ENCODE data around the gene PTPRJ. TPM values are rescaled to one million over a fixed set of nuclear protein-coding genes. Genes with fewer than 3 reads are reported as not detected.

PTPRJ gene
- total RNA-seq, 1 experiment from 2014 or later: 10.5 TPM

DNA sequence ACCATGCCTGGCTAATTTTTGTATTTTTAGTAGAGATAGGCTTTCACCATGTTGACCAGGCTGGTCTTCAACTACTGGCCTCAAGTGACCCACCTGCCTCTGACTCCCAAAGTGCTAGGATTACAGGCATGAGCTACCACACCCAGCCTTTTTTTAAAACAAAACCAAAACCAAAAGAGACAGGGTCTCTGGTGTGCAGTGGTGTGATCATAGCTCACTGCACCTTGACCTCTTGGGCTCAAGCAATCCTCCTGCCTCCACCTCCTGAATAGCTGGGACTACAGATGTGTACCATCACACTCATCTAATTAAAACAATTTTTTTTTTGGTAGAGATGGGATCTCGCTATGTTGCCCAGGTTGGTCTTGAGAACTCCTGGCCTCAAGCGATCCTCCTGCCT is 77.7 kb downstream of the PTPRJ start:
- Histone ChIP-seq H3K9me2 (replicated peaks; ENCODE audit: low read length) (no peaks in the 10 kb centered on the region), H3K9me3 (ENCODE audit: low read length) (no peaks in the 10 kb centered on the region), H3K79me2 (ENCODE audit: low read length) (peaks cover 68% of the 10 kb centered on the region), H3K27ac (ENCODE audit: low read length) (no peak overlapping the region), H3K9ac (ENCODE audit: low read length) (no peak overlapping the region), H3F3A (ENCODE audit: low read length, unreplicated experiment) (no peaks in the 10 kb centered on the region), H3K4me1 (ENCODE audit: insufficient read depth, low read length) (peaks cover 54% of the 10 kb centered on the region), H3K36me3 (ENCODE audit: low read depth, low read length) (no peaks in the 10 kb centered on the region), H3K4me2 (ENCODE audit: low read length) (no peak overlapping the region), H3K27me3 (ENCODE audit: low read length) (no peaks in the 10 kb centered on the region), H4K20me1 (ENCODE audit: low read length) (no peaks in the 10 kb centered on the region), H3K4me3 (ENCODE audit: low read length) (no peak overlapping the region), H2AFZ (ENCODE audit: low read length) (no peak overlapping the region)
- ATAC-seq (no peak), DNase-seq (no peak)
- intact Hi-C loops (cut with micrococcal nuclease): loop anchor here (5.0 kb wide), 1 partner anchor 111 kb away; no protein-coding TSS in a partner anchor
- CTCF ChIA-PET: no interaction called here
- no TSS peak for BruUV-seq (replicated peaks)
- TF ChIP-seq EZH2phosphoT487 (IDR thresholded peaks at IDR 0.05; ENCODE audit: borderline replicate concordance, low read length) (no peak), EZH2 (IDR thresholded peaks at IDR 0.05; ENCODE audit: low read length, unreplicated experiment) (no peak)
- TF ChIP-seq, protein P1, sequence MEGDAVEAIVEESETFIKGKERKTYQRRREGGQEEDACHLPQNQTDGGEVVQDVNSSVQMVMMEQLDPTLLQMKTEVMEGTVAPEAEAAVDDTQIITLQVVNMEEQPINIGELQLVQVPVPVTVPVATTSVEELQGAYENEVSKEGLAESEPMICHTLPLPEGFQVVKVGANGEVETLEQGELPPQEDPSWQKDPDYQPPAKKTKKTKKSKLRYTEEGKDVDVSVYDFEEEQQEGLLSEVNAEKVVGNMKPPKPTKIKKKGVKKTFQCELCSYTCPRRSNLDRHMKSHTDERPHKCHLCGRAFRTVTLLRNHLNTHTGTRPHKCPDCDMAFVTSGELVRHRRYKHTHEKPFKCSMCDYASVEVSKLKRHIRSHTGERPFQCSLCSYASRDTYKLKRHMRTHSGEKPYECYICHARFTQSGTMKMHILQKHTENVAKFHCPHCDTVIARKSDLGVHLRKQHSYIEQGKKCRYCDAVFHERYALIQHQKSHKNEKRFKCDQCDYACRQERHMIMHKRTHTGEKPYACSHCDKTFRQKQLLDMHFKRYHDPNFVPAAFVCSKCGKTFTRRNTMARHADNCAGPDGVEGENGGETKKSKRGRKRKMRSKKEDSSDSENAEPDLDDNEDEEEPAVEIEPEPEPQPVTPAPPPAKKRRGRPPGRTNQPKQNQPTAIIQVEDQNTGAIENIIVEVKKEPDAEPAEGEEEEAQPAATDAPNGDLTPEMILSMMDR (conservative IDR thresholded peaks at IDR 0.05; ENCODE audit: low read depth, low read length): no peak
- POLR2A ChIA-PET (ENCODE audit: unreplicated experiment): no interaction called here

DNA sequence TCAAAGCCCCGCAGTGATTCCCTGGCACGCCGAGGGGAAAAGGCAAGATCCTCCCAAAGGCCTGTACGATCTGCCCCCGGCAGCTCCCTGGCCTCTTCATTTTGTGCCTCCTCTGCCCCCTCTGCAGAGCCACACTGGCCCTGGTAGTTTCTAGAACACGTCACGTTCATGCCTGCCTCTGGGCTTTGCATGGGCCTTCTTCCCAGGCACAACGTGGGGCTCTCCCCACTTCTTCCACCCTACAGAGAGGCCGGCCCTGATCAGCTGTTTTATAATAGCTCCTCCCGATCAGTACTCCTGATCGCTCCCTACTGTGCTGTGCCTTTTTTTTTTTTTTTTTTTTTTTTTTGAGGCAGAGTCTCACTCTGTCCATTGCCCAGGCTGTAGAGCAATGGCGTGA is 78.4 kb downstream of the PTPRJ start:
- H3K27me3 ChIP-seq (ENCODE audit: low read length): no peaks in the 10 kb centered on the region
- no peaks in the 10 kb centered on the region for H3K9me2 ChIP-seq (replicated peaks; ENCODE audit: low read length)
- H3K9me3 ChIP-seq (ENCODE audit: low read length): no peaks in the 10 kb centered on the region
- no peak for DNase-seq
- CTCF ChIA-PET: no interaction called here
- no peaks in the 10 kb centered on the region for H4K20me1 ChIP-seq (ENCODE audit: low read length)
- H3F3A ChIP-seq (ENCODE audit: low read length, unreplicated experiment): no peaks in the 10 kb centered on the region
- no peak overlapping the region for H2AFZ ChIP-seq (ENCODE audit: low read length)
- peaks cover 61% of the 10 kb centered on the region for H3K4me1 ChIP-seq (ENCODE audit: insufficient read depth, low read length)
- POLR2A ChIA-PET (ENCODE audit: unreplicated experiment): no interaction called here
- H3K4me2 ChIP-seq (ENCODE audit: low read length): no peak overlapping the region
- H3K36me3 ChIP-seq (ENCODE audit: low read depth, low read length): no peaks in the 10 kb centered on the region
- peaks cover 69% of the 10 kb centered on the region for H3K79me2 ChIP-seq (ENCODE audit: low read length)
- H3K27ac ChIP-seq (ENCODE audit: low read length): no peak overlapping the region
- no peak for ATAC-seq
- TF ChIP-seq EZH2 (IDR thresholded peaks at IDR 0.05; ENCODE audit: low read length, unreplicated experiment): no peak
- TF ChIP-seq, protein P1 (conservative IDR thresholded peaks at IDR 0.05; ENCODE audit: low read depth, low read length): no peak
- TF ChIP-seq EZH2phosphoT487 (IDR thresholded peaks at IDR 0.05; ENCODE audit: borderline replicate concordance, low read length): no peak
- no TSS peak for BruUV-seq (replicated peaks)
- no peak overlapping the region for H3K4me3 ChIP-seq (ENCODE audit: low read length)
- H3K9ac ChIP-seq (ENCODE audit: low read length): no peak overlapping the region
- intact Hi-C loops (cut with micrococcal nuclease): loop anchor here (5.0 kb wide), 1 partner anchor 111 kb away; no protein-coding TSS in a partner anchor

DNA sequence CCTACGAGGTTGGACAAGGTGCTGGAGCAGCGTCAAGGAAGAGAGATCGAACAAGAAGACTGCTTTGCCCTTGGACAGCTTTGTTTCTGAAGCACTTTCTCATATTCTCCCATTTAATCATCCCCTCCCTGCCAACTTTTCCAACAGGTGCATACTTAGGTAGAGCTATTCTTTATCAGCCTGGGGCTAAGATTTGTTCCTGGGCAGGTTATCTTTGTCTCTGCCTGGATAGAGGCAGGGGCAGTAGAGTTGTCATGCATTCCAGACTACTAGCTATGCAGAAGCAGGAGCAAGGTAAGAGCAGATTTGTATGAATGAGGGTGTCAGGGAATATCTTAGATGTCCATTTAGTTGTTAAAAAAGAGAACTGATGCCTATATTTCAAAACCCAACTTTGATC is 82.3 kb downstream of the PTPRJ start:
- BruUV-seq (replicated peaks): no TSS peak
- peaks cover 63% of the 10 kb centered on the region for H3K79me2 ChIP-seq (ENCODE audit: low read length)
- no peaks in the 10 kb centered on the region for H3K9me2 ChIP-seq (replicated peaks; ENCODE audit: low read length)
- no peaks in the 10 kb centered on the region for H3K9me3 ChIP-seq (ENCODE audit: low read length)
- TF ChIP-seq, protein P1 (conservative IDR thresholded peaks at IDR 0.05; ENCODE audit: low read depth, low read length): no peak
- TF ChIP-seq EZH2phosphoT487 (IDR thresholded peaks at IDR 0.05; ENCODE audit: borderline replicate concordance, low read length) (no peak), EZH2 (IDR thresholded peaks at IDR 0.05; ENCODE audit: low read length, unreplicated experiment) (no peak)
- CTCF ChIA-PET: no interaction called here
- peaks cover 35% of the 10 kb centered on the region for H3K4me1 ChIP-seq (ENCODE audit: insufficient read depth, low read length)
- no peaks in the 10 kb centered on the region for H3K36me3 ChIP-seq (ENCODE audit: low read depth, low read length)
- intact Hi-C loops (cut with micrococcal nuclease): no loop called here
- H3K27ac ChIP-seq (ENCODE audit: low read length): peak overlapping the region; percentile 65
- H3K4me3 ChIP-seq (ENCODE audit: low read length): no peak overlapping the region
- H3K4me2 ChIP-seq (ENCODE audit: low read length): no peak overlapping the region
- DNase-seq: peak; percentile 49
- no peaks in the 10 kb centered on the region for H3F3A ChIP-seq (ENCODE audit: low read length, unreplicated experiment)
- no peaks in the 10 kb centered on the region for H4K20me1 ChIP-seq (ENCODE audit: low read length)
- POLR2A ChIA-PET (ENCODE audit: unreplicated experiment): no interaction called here
- no peak overlapping the region for H3K9ac ChIP-seq (ENCODE audit: low read length)
- ATAC-seq: no peak
- H3K27me3 ChIP-seq (ENCODE audit: low read length): no peaks in the 10 kb centered on the region
- no peak overlapping the region for H2AFZ ChIP-seq (ENCODE audit: low read length)
